HL-60/S4 treated with phorbol 12-myristate 13-acetate at 8.2 ng/mL for 4 days and 3 days (cell line): ENCODE data around the gene DYNLT4.
"Not testable (repeated sequence)": the region's sequence is repeated elsewhere in the genome, so short reads cannot be mapped to it uniquely, and the experiment has no call there.

Experiments used
- in situ Hi-C: fragments of 300-500 bp; cut with MboI; formaldehyde crosslinking; loops from 2 replicates; pipeline ENCODE4 v1.15.0; 2022; ENCODE audit warnings: low sequenced_read_pairs

DYNLT4 gene

DNA sequence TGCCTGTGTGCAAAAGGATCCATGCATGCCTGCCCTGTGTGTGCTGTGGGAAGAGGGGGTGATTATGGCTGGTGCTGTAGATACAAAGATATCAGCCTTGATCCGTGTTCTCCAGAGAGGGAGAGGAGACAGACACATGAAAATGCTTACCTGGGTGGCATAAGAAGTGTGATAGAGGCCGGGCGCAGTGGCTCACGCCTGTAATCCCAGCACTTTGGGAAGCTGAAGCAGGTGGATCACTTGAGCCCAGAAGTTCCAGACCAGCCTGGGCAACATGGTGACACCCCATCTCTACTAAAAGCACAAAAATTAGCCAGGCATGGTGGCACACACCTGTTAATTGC, 3.6 kb upstream of the DYNLT4 start:
- in situ Hi-C loops, result not testable (repeated sequence)

DNA sequence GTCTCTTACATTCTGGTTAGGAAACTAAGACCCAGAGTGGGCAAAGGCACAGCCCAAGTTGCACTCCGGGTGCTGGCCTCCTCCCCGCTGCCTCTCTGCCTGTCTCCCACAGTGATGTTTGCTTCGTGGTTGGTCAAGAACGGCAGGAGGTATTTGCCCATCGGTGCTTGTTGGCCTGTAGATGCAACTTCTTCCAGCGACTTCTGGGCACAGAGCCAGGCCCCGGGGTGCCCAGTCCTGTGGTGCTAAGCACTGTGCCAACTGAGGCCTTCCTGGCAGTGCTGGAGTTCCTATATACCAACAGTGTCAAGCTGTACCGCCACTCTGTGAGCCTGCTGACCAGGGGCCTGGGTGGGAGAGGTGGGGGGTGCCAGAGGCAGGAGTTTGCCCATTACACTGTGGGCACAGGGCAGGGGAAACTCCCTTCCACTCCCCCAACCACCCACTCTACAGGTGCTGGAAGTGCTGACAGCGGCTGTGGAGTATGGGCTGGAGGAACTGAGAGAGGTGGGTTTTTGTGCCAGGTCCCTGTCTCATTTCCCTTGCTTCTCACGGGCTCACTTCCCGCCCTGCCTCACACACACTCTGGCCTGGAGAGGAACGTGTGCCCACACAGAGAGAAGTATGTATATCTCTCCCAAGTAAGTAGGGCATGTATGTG, 3.1 kb upstream of the DYNLT4 start:
- in situ Hi-C loops, result no loop called here

DNA sequence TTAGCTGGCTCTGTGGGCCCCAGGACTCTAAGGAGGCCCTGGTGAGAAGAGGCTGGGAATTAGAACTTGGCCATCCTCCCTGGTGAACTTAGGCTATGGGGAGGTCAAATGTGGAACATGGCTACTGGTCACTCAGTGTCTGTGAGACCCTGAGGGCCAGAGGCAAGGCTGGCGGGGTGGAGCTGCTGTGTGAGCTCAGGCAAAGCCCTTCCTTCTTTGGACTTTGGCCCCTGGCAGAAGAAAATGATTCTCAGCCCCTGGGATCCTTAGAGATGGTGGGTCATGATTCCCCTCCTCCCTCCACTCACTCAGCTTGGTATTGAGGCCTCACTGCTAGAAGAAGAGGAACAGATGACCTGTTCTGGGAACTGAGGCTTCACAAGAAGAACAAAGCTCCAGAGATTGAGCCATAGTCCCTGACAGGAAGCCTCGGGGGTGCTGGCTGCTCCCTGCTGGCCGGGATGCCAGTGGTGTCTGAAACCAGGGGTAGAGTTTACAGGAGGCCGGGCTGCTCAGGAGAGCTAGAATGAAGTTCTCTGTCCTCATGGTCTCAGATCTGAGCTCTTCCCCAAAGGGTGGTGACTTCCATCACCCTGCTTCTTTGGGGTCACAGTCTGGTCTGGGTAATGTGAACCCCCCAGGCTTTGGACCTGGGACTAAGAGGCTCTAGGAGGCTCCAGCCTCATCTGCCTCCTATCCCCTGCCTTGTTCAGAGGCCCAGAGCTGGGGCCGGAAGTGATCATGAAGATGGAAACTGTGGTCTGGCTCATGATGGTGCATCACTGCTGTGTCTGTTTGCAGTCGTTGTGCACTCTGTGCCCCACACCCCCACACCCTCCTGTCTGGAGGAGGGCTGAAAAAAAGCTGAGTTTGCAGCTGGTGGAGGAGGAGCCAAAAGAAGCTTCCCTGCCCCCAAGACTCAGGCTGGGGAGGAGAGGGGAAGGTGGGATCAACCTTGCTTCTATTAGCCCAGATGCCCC, 2.1 kb upstream of the DYNLT4 start:
- in situ Hi-C loops, result no loop called here

DNA sequence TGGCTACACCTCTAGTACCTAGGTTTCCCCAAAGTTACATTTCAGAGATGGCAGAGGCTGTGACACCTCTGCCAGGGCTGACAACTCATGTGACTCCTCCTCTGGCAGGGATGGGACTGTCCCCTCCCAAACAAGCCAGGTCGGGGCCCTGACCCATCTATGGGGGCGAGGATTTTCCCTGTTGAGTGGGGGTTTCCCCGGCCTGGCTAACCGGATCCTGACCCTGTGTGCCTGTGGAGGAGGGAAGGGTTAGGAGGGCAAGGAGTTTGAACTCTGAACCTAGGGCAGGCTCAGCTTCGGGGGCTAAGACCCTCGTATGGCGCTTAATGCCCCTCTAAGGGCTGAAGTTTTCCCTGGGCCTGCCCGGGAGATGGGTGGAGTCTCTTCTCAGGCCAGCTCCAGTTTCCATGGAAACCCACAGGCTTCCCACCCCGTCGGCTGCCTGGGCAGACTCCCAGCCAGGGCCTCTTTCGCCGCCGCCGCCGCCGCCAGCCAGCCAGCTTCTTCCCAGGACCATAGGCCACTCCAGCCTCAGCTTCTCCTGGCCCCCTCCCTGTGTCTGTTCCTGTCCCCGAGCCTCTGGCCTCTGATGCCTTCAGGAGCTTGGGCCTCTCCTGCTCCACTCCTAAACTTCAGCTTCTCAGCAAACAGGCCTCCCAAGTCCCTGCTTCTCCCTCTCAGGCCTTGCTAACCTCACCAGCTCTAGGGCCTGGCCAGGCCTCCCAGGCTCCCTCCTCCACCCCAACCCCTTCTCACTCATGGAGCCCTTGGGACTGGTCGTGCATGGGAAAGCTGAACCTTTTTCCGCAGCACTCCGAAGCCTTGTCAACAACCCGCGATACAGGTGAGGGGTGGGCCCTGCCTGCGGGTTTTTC, 1.1 kb upstream of the DYNLT4 start, which contains the start of gene BTBD19:
Gene BTBD19, plus strand, starts transcription at position 461 of the 875 bp plus-strand sequence. Its CDS starts 298 bp downstream, at position 759.
- in situ Hi-C loops, result no loop called here

DNA sequence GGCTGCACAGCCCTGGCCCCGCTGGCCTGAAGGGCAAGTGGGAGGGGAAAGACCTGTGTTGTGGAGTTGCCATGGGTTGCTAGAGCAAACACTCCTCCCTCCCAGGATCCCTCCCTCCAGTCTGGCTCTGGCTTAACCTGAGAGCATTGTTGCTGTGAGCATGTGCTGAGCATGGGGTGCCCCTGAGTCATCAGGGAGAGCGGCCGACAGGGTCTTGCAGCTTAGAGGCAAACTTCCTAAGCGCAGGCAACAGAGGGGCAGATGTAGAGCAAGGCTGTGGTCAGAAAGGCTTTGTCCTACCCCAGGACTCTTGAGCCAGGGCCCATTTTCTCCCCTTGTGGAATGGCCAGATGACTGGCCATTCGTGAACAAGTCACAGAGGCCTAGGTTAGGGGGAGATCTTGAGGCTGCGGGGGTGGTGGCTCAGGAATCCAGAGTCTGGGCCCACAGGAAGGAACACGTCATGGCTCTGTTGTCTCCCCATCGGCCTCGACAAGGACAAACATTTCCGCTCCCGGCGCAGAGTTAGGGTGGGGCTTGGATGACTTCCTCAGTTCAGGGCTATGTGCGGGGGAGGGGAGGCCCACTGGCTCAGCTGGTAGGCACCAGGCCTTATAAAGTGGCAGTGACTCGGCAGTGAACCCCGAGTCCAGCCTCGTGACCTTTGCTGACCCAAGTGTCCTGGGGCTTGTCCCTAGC, 362 bp upstream of the DYNLT4 start:
- in situ Hi-C loops, result no loop called here

DNA sequence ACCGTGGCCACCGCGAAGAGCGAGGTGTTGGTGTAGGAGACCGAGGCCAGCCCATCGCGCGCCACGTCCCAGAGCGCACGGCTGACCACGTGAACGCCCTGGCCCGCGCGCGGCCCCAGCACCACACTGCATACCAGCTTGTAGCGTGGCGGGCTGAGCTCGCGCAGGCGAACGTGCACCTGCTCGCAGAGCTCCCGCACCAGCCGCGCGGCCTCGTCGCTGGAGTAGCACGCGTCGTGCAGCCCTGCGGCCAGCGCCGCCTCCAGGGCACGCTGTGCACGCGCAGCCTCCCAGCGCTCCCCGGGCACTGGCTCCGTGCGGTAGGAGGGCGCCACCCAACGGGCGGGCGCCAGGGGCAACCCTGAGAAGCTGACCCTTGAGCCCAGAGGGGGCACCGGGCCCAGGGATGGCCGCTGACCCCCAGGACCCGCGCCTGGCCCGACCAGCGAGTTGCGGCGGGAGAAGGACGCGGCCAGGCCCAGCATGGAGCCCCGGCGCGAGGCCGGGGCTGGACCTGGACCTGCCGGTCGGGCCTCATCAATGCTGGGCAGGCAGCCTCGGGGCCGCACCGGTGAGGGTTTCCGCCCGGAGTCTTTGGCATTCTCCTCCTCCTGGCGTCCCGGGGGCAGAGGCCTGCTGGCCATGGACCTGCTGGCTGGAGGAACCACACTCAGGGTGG, 987 bp downstream of the DYNLT4 start:
- in situ Hi-C loops, result no loop called here

DNA sequence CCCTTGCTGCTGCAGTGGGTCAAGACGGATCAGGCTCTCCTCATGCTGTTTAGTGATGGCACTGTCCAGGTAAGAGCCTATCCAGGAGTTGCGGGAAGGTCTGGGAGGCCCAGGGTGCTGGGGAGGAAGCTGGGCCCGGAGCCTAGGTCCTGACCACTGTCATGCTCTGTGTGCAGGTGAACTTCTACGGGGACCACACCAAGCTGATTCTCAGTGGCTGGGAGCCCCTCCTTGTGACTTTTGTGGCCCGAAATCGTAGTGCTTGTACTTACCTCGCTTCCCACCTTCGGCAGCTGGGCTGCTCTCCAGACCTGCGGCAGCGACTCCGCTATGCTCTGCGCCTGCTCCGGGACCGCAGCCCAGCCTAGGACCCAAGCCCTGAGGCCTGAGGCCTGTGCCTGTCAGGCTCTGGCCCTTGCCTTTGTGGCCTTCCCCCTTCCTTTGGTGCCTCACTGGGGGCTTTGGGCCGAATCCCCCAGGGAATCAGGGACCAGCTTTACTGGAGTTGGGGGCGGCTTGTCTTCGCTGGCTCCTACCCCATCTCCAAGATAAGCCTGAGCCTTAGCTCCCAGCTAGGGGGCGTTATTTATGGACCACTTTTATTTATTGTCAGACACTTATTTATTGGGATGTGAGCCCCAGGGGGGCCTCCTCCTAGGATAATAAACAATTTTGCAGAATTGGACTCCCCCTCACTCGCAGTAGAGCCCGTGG, 1.7 kb downstream of the DYNLT4 start:
- in situ Hi-C loops, result no loop called here

DNA sequence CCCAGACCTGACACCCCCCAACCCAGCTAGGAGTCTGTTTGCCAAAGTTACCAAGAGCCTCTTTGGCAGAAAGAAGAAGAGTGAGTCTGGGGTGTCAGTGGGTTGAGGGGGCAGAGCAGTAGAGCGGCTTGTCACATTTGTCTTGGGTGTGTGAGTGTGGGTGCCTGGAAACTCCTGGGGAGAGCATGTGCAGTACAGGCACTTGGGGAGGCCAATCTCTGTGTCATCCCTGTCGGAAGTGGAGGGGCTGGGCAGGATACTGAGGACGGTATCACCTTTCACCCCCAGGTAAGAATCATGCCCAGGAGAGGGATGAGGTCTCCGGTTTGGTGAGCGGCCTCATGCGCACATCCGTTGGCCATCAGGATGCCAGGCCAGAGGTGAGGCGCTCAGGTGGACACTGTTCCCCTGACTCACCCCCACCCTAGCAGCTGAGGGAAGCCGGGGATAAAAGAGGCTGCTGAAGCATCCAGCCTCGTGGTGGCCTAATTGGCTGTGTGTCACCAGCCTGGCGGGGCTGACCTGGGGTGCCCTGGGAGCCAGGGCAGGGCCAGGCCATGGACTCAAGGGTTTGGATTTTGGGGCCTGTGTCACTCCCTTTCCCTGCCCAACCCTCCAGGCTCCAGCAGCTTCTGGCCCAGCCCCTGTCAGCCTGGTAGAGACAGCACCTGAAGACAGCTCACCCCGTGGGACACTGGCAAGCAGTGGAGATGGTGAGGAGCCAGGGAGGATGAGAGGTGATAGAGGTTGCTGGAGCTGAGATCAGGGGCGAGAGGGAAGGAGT, 3.6 kb downstream of the DYNLT4 start:
- in situ Hi-C loops, result no loop called here

DNA sequence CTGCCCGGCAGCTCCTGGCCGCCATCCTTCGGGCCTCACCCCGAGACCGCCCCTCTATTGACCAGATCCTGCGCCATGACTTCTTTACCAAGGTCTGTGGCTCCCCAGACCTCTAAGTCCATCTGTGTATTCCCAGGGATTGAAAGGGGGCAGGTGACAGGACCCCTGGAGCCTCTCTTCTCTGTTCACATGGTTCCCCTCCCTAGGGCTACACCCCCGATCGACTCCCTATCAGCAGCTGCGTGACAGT, 4.2 kb downstream of the DYNLT4 start:
- in situ Hi-C loops, result no loop called here

DNA sequence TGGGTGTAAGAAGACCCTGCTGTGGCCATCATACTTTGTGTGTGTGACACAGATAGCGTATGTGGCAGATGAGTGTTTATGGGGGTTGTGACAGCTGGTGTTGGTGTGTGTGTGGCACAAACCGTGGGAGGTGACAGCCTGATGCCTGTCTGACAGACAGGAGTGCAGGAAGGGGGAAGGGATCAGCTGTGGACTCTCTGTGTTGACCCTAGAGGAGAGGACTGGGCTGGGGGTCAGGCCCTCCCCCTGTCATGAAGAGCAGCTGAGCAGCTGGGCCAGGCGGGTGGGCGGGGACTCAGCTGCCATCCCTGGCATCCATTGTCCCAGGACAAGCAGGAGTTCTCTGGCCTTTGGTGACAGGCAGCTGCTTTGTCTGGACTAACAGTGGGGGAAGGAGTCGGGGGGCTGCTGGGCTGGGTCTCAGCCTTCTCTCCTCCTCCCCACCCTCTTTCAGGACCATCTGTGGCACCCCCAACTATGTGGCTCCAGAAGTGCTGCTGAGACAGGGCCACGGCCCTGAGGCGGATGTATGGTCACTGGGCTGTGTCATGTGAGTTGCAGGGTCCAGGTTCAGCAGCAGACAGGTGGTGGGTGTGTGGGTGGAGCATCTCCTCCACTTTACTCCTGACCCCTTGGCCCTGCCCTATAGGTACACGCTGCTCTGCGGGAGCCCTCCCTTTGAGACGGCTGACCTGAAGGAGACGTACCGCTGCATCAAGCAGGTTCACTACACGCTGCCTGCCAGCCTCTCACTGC, 4.7 kb downstream of the DYNLT4 start:
- in situ Hi-C loops, result no loop called here

DNA sequence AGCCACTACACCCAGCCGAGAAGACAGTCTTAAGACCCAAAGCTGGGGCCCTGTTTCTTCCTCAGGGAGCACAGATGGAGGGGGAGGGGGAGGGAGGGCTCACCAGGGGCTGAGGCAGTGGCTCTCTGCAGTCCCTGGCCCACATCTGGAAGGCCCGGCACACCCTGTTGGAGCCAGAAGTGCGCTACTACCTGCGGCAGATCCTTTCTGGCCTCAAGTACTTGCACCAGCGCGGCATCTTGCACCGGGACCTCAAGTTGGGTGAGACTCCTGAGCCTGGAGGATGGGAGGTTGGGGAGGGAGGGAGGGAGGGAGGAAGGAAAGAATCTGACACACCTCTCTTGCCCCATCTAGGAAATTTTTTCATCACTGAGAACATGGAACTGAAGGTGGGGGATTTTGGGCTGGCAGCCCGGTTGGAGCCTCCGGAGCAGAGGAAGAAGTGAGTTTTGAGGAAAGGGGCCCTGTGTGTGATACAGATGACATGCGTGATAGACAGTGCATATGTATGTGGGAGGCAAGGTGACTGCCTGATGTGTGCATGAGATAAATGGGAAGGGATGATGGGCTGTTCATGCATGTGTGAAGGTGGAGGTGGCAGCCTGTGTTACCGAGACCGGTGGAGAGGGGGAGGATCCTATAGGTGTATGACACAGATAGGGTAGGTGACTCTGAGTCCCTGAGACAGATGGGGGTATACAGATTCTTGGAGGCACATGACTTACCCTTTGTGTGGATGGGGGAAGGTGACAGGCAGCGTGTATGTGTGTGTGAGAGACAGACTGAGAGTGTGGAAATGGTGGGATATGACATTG, 5.5 kb downstream of the DYNLT4 start:
- in situ Hi-C loops, result no loop called here

DNA sequence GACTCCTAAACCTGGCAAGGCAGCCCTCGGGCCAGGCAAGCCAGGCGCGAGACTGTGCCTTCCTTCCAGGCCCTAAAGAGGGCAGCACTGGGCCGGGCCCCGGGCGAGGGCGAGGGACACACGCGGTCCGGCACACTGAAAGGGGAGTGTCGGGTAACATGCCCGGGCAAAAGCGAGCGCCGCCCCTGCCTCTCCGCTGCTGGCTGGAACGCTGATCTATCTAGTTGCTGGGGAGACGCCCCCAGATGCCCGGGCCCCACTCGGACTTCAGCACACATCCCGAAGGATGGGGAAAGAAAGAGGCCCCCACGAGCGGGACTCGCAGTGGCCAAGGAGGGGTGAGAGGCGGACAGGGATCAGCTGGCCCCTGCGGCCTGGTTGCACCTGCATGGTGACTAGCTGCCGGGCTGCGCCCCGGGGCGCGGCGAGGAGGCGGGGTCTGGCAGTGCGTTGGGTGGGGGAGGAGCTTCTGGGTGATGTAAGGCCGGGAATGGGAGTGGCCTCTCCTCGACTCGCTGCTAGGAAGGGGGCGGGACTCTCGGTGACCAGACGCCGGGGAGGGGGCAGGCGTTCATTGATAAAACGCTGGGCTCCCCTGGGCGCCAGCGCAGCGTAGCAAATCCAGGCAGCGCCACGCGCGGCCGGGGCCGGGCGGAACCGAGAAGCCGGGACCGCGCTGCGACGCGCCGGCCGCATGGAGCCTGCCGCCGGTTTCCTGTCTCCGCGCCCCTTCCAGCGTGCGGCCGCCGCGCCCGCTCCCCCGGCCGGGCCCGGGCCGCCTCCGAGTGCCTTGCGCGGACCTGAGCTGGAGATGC, 7.2 kb downstream of the DYNLT4 start, which contains the start of gene PLK3:
Gene PLK3, plus strand, starts transcription at position 608 of the 815 bp plus-strand sequence. Its CDS starts 87 bp downstream, at position 695.
- in situ Hi-C loops, result no loop called here

DNA sequence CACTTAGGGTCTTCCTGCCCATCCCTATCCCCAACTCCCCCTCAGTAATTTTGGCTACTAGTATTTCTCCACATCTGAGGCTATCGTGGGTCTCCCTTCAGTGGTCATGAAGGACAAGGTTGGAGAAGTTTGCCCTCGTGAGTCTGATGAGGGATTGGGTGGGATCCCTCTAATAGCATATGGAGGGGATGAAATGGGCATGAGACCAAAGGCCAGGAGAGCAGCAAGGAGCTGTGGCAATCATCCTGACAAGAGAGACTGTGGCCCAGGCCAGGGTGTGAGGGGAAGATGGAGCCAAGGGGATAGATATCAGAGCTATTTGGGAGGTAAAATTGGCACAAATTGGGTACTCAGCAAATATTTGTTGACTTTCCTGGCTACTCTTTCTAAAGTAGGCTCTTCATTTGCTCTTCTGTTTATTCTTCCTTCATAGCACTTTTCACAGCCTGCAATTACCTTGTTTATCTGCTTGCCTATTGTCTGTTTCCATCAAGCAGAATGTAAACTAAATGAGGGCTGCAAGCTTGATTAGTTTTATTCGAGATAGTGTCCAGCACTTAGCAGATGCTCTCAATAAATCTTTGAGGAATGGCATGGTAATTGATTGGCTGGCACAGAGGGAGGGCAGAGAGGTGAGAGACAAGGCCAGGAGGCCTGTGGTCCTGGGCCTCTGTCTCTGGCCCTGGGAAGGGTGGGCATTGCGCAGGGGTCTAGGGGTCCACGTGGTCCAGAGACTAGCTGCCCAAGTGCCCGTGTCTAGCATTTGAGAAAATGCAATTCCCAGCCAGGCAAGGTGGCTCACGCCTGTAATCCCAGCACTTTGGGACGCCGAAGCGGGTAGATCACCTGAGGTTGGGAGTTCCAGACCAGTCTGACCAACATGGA, 8.4 kb downstream of the DYNLT4 start:
- in situ Hi-C loops, result no loop called here

DNA sequence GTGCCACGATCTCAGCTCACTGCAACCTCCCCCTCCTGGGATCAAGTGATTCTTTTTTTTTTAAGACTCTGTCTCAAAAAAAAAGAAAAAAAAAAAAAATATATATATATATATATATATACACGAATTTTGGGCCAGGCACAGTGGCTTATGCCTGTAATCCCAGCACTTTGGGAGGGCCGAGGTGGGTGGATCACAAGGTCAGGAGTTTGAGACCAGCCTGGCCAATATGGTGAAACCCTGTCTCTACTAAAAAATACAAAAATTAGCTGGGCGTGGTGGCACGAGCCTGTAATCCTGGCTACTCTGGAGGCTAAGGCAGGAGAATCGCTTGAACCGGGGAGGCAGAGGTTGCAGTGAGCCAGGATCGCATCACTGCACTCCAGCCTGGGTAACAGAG, 9.3 kb downstream of the DYNLT4 start:
- in situ Hi-C loops, result not testable (repeated sequence)

DNA sequence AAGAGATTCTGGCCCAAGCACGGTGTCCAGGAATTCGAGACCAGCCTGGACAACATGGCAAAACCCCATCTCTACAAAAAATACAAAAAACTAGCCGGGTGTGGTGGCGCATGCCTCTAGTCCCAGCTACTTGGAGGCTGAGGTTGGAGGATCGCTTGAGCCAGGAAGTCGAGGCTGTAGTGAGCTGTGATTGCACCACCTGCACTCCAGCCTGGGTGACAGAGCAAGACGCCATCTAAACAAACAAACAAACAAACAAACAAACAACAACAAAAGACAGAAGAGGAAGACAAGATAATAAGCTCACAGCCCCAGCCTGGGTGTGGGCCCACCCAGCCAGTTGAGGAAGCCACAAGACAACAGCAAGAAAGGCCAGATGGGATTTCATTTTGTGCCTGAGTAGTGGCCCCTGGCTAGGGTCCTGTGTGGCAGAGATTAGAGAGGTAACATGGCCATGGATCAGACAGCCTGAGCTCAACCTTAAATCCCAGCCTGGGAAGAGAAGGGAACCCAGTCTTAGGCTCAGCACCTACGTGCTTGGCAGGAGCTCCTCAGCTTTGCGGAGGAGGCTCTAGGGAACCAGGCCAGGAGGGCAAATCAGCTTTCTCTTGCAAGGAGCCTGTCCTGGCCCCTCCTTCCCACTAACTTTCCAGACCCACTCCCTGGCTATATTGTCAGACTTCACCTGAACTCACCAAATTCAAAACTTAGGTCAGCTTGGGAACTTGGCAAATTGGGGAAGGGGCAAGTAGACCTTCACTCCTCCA, 14.2 kb downstream of the DYNLT4 start:
- in situ Hi-C loops, result no loop called here
